NCI-H2196 treated with DMSO at 0.1 percent for 48 hours (cell line): ENCODE results near the gene PCDH9.

Experiments used
- DNase-seq: peaks from one replicate; lab custom pipeline; 2025; ENCODE audit not compliant: unreplicated experiment; lab: John Stamatoyannopoulos, UW

The PCDH9 gene

GRCh38 chr13:66553391-66553790 lies 676.7 kb downstream of the PCDH9 start:
- DNase-seq: no peak

DNA sequence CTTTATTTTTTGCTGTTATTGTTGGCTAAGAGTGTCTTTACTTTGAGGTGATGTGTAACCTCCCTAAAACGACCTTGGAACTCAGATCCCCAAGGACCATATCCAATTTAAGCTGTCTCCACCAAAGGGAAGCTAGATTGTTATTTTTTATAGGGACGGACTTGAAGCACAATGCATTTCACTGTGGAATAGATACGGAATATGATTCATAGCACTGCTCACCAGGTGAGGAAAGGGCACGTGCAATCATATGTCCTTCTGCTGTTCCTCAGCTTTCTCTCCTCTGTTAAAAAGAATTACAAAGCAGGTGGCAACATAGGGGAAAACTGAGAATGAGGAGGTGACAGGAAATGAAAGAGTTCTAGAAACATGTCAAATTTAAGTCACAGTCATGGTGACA lies 679.0 kb downstream of the PCDH9 start:
- DNase-seq: no peak

- DNase-seq: no peak
Measured at GRCh38 chr13:66547685-66548084, 682.5 kb downstream of the PCDH9 start.

DNA sequence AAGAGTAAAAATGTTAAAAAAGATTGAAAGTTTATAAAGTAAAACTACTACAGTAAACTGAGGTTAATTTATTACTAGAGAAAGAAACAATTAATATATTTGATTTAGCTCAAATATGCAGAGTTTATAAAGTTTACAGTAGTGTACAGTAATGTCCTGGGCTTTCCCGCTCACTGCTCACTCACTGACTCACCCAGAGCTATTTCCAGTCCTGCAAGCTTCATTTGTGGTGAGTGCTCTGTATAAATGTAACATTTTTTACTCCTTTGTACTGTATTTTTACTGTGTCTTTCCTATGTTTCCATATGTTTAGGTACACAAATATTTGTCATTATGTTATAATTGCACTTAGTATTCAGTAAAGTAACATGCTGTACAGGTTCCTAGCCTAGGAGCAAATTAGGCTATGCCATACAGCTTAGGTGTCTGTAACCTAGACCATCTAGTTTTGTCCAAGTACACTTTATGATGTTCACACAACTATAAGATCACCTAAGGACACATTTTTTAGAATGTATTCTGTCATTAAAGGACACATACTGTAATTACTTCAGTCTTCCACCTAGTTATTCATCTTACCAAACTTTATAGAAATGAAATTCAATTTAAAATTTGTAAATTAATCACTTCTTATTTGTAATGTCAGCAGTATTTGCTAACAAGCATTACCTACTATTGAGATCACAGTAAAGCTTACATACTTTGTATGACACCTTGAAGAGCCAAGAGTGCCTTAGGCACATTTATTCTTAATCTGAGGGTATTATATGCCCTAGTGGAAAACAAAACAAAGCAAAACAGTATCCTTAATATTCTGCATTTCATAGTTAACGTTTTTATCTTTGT lies 683.4 kb downstream of the PCDH9 start:
- DNase-seq: no peak

- DNase-seq: no peak
Measured at GRCh38 chr13:66543780-66544179, 686.4 kb downstream of the PCDH9 start.

GRCh38 chr13:66537417-66537816 lies 692.7 kb downstream of the PCDH9 start:
- DNase-seq: no peak

DNA sequence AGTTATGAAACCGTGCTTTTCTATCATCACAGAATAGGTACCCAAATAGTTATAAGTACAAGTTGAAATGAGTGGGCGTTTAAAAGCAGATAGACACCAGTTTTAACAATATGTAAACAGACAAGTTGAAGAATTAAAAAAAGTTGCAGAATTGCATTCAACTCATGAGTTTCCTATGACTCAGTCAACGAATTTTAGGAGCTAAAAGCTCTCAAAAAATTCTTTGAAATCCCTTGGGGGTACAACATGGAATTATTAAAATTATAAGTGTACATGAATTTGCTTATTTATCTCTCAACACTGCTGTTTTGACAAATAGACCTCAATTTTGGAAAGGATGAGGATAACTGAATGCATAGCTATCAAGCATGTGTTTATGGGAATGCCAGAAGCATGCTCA lies 693.4 kb downstream of the PCDH9 start:
- no peak for DNase-seq

DNA sequence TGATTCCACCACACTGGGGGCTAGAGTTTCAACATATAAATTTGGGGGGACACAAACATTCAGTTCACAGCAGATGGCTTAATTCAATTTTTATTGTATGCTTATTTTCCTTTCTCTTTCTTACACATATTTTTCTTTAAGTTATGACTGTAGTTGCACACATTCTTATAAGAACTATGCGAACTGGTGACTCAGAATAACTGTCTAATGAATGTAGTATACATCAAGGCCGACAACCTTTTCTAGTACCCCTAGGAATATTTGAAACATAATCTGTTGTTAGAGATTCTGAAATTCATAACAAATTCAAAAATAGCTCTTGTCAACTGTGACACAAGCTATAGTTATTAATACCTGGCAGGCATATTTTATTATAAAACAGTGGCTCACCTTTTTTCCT lies 695.6 kb downstream of the PCDH9 start:
- DNase-seq: no peak

GRCh38 chr13:66532845-66533244 lies 697.3 kb downstream of the PCDH9 start:
- DNase-seq: no peak

DNA sequence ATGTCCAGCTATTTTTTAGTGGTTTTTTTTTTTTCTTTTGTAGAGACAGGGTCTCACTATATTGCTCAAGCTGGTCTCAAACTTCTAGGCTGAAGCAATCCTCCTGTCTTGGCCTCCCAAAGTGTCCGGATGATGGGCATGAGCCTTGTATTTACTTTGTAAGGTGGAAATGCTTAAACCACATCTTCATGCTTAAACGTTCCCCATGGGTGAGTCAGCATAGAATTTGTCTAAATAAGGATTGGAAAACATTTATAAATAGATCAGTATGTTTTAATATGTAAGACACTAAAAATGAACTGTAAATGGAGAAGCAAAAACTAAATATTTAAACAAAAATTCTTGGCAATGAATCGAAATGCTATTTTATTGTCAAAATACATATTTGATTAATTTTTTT lies 698.0 kb downstream of the PCDH9 start:
- DNase-seq: no peak

- DNase-seq: no peak
Measured at GRCh38 chr13:66530686-66531085, 699.5 kb downstream of the PCDH9 start.

DNA sequence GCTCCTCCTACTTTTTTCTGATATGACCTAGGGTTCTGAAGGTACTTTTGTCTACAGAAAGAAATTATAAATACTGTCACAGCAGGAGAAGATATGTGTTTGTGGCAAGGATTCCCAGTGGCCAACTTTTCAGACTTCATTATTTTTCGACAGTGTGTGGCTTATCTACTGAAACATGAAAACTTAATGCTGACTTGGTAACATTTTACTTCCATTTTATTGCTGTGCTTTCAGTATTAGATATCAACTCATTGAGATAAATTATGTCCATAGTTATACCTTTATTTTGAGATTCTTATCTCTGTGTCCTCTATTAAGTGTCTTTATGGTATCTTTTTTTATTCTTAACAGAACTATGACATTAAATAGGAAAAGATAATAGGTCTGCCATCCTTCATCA lies 700.0 kb downstream of the PCDH9 start:
- no peak for DNase-seq

- no peak for DNase-seq
Measured at GRCh38 chr13:66528944-66529576, 701.1 kb downstream of the PCDH9 start.

DNA sequence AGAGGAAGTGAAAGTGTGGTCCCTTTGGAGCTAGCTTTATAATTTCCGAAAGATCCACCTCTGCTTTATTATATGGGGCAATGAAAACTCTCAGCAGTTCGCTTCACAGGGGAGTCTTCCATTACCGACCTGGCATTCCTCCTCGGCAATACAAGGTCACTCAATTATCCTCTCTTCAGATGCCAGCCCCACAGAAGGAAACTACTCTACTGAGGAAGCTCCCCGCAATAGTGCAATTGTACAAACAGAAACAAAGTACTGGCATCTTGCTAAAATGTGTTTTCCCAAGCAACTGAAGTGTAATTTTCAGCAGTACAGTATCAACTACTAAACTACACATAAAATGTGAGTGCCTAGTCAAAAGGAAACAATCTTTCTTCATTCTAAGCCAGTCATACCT lies 702.0 kb downstream of the PCDH9 start:
- DNase-seq: no peak

DNA sequence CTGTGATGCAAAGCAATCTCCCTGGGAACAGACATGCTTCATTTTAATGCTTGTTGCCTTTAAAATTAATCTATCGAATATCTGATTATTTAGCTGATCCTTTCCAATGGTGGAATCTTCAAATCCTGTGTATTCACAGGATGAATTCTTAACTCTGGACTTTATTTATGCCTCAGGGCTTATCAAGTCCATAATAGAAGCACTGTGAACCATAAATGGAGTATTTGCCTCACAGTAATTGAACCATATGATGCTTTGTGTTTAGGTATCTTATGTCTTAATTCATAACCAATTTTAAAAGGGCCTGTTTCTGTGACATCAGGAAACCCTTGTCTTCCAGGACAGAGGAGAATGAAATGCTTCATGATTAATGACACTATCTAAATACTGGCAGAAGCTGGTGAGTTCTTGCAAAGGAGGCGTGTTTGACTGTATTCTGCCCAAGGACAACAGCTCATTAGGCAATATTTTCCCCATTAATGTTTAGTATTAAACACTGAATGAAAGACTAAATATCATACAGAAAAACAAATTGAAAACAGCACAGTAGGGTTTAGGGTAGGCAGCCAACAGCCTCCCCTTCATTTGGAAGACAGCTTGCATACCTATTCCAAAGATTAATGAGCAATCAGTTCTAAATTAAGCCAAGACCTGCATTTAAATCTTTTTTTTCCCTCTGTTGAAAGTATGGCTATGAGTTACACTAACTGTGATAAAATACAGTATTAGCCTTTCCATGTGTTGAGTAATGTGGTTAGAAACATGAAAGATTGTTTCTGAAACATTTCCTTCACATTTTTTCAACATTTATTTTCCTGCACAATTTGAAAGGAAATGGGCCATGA lies 709.4 kb downstream of the PCDH9 start:
- DNase-seq: no peak

DNA sequence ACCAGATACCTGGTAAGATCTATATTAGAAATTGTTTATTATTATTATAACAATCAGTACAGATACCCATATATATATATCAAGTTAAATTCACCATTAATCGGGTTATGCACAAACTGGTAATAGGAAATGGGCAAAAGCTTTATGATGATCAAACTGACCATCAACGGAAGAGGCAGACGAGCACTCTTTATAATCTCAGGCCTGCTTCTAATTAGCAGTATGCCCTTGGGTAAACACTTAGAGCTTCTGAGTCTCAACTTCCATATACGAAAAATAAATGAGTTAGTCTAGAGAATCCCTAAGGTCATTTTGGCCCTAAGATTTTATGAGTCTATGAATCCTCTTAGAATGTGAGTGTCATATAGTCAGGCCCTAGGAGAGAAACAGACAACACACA lies 710.9 kb downstream of the PCDH9 start:
- DNase-seq: no peak

- DNase-seq: no peak
Measured at GRCh38 chr13:66518068-66518467, 712.1 kb downstream of the PCDH9 start.

- no peak for DNase-seq
Measured at GRCh38 chr13:66513728-66514127, 716.4 kb downstream of the PCDH9 start.

DNA sequence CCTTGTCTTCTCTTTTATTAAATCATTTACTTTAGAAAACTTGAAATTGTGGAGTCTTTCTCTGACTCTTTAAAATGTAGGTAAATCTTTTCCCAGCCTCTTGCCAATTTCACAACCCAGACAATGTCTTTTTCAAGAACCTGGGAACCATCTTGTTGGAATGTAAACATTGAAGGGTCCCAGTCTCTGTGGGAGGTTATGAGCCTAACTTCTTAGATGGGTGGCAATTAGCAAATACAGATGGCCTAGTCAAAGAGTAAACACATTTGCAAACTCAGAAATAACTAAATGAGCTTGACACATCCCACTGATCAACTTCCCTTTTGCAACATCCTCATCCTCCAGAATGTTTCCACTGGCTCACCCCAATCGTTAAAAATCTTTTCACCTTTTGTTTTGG lies 721.0 kb downstream of the PCDH9 start:
- DNase-seq: no peak

GRCh38 chr13:66508153-66508909 lies 721.8 kb downstream of the PCDH9 start:
- DNase-seq: no peak

- no peak for DNase-seq
Measured at GRCh38 chr13:66506979-66507378, 723.2 kb downstream of the PCDH9 start.
